Small intestine (tissue), 16 donors: ENCODE results near the gene PSMD3. TPM values are rescaled to one million over a fixed set of nuclear protein-coding genes. Genes with fewer than 3 reads are reported as not detected.

Source experiments
- DNase-seq, 2 donors: peaks; one replicate each; pipeline versions ENCODE4 v3.0.0 to v3.0.0-alpha.2; 2013
- FAIRE-seq: peaks from 2 replicates; lab custom pipeline; 2012; peaks lifted over from hg19 to GRCh38; lab: Jason Lieb, UNC
- H3K27ac ChIP-seq, 3 donors: one replicate each; pipeline ENCODE4 v1.5.1; 2013; ENCODE audit warnings: low read length in 2 of 3, mild to moderate bottlenecking in 2 of 3, control low read depth in 1 of 3, inconsistent platforms in 1 of 3, low read depth in 1 of 3, moderate library complexity in 1 of 3
- H3K27me3 ChIP-seq, 3 donors: one replicate each; pipeline ENCODE4 v1.6.1; 2013; ENCODE audit warnings: low read length in 3 of 3, inconsistent platforms in 1 of 3; ENCODE audit not compliant: control insufficient read depth in 3 of 3, insufficient read depth in 3 of 3
- H3K36me3 ChIP-seq, 3 donors: one replicate each; pipeline ENCODE4 v1.6.1; 2013; ENCODE audit warnings: low read length in 3 of 3, inconsistent platforms in 1 of 3, low read depth in 1 of 3, mild to moderate bottlenecking in 1 of 3, moderate library complexity in 1 of 3; ENCODE audit not compliant: control insufficient read depth in 3 of 3, insufficient read depth in 2 of 3
- H3K4me1 ChIP-seq, 3 donors: one replicate each; pipeline ENCODE4 v1.6.1; 2013; ENCODE audit warnings: low read length in 2 of 3, inconsistent platforms in 1 of 3, low read depth in 1 of 3, mild to moderate bottlenecking in 1 of 3, moderate library complexity in 1 of 3; ENCODE audit not compliant: control insufficient read depth in 3 of 3, insufficient read depth in 2 of 3
- H3K4me3 ChIP-seq, 3 donors: one replicate each; pipeline ENCODE4 v1.5.1; 2013; ENCODE audit warnings: low read length in 3 of 3, control low read depth in 1 of 3, inconsistent platforms in 1 of 3, low read depth in 1 of 3, mild to moderate bottlenecking in 1 of 3, moderate library complexity in 1 of 3
- H3K9me3 ChIP-seq, 2 donors: one replicate each; pipeline ENCODE4 v1.6.1; 2013; ENCODE audit warnings: low read depth in 1 of 2, low read length in 1 of 2; ENCODE audit not compliant: control insufficient read depth in 2 of 2, insufficient read depth in 1 of 2
- WGBS, 3 donors: extraction: QIAGEN DNeasy Blood & Tissue Kit; methylation state at CpG; one replicate each; pipeline ENCODE4 v1.1.7; 2013; 5-methylcytosine and 5-hydroxymethylcytosine counted together
- long read RNA-seq, 10 donors: transcript quantifications; one replicate each; lab custom pipeline, GENCODE V29; 2026
- polyA plus RNA-seq, 4 donors: library from polyadenylated mRNA; stranded (reverse) in 3 of 4; unstranded in 1 of 4; fragments of 200-250 nt in 3 of 4; fragments of 120-200 nt in 1 of 4; gene quantifications; one replicate each; pipeline versions ENCODE4 v1.2.1 to v1.2.3, GENCODE V29; 2013
- donor health status: healthy with polysubstance abuse.
- donor health status: control.
- donor health status: control.
- donor health status: Bipolar disorder and iron deficiency.
- donor health status: healthy.

PSMD3 gene
- 10 to 100 TPM; 43.6 to 93.6 (median 62.3) TPM for polyA plus RNA-seq
- long read RNA-seq, donor 1: 0 reads
- long read RNA-seq, donor 2, transcript PSMD3-201 (12 exons, 2,158 nt): major isoform, 6 of 8 reads
- long read RNA-seq, donor 2, partial matches to known transcripts: 0 of 8 reads
- long read RNA-seq, donor 2, other reads (novel, unspliced or antisense): 0 of 8 reads
- long read RNA-seq, donor 3, transcript PSMD3-201 (12 exons, 2,158 nt): major isoform, 8 of 13 reads
- long read RNA-seq, donor 3, partial matches to known transcripts: 5 of 13 reads
- long read RNA-seq, donor 3, other reads (novel, unspliced or antisense): 0 of 13 reads
- long read RNA-seq, donor 4, partial matches to known transcripts: 0 of 1 reads
- long read RNA-seq, donor 4, other reads (novel, unspliced or antisense): 0 of 1 reads
- long read RNA-seq, donor 5, partial matches to known transcripts: 12 of 14 reads
- long read RNA-seq, donor 5, other reads (novel, unspliced or antisense): 0 of 14 reads
- long read RNA-seq, donor 6, transcript PSMD3-201 (12 exons, 2,158 nt): major isoform, 14 of 19 reads
- long read RNA-seq, donor 6, partial matches to known transcripts: 5 of 19 reads
- long read RNA-seq, donor 6, other reads (novel, unspliced or antisense): 0 of 19 reads
- long read RNA-seq, donor 7, transcript PSMD3-201 (12 exons, 2,158 nt): major isoform, 32 of 51 reads
- long read RNA-seq, donor 7, partial matches to known transcripts: 18 of 51 reads
- long read RNA-seq, donor 7, other reads (novel, unspliced or antisense): 0 of 51 reads
- long read RNA-seq, donor 8: 0 reads
- long read RNA-seq, donor 9, transcript PSMD3-201 (12 exons, 2,158 nt): major isoform, 6 of 8 reads
- long read RNA-seq, donor 9, partial matches to known transcripts: 0 of 8 reads
- long read RNA-seq, donor 9, other reads (novel, unspliced or antisense): 0 of 8 reads
- long read RNA-seq, donor 10, transcript PSMD3-201 (12 exons, 2,158 nt): major isoform, 15 of 20 reads
- long read RNA-seq, donor 10, partial matches to known transcripts: 5 of 20 reads
- long read RNA-seq, donor 10, other reads (novel, unspliced or antisense): 0 of 20 reads

- Histone ChIP-seq H3K27me3 (peaks cover 0 to 4% (median 0%) of the 10 kb centered on the region in 3 donors), H3K4me1 (peaks cover 0 to 8% (median 8%) of the 10 kb centered on the region in 3 donors), H3K4me3 (peak within 1 kb of the TSS; percentile 87 to 94 (median 93)), H3K27ac (peak within 1 kb of the TSS; percentile 74 to 96 (median 91)), H3K9me3 (no peaks in the 10 kb centered on the region), H3K36me3 (peaks cover 6 to 22% (median 10%) of the 10 kb centered on the region in 3 donors)
- DNase-seq (peak; percentile 100), FAIRE-seq (no peak)
- WGBS, 3 donors: 0 to 1% (median 0%) methylated on average over 77 to 84 of the region's 84 CpGs
These were observed at the start of gene PSMD3 for GRCh38 chr17:39980351-39981206. PSMD3 (plus strand) TSS chr17:39980807; CDS start chr17:39980971, 164 bp downstream.

DNA sequence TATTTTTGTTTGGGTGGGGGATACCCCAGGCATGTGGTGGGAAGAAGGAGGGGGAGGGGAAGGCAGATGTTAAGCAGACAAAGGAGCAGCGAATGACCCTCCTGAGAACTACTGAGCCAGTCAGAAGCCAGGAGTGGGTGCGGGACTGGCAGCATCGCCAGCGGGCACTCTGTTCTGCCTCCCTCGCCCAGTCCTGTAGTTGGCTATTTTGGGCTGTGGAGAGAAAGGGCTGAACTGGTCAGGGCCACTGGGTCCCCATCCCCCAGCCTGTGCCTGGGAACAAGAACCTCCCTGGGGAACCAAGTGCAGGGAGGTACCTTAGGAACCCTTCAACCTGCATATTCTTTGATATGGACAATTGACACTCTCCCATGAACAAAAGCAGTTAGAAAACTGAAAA is 46.7 kb upstream of the PSMD3 start:
- Histone ChIP-seq H3K4me3 (no peak overlapping the region), H3K36me3 (peaks cover 0 to 2% (median 0%) of the 10 kb centered on the region in 3 donors), H3K27ac (no peak overlapping the region), H3K4me1 (peaks cover 0 to 2% (median 0%) of the 10 kb centered on the region in 3 donors), H3K9me3 (no peaks in the 10 kb centered on the region), H3K27me3 (no peaks in the 10 kb centered on the region)
- WGBS, 3 donors: 85 to 95% (median 87%) methylated on average over 5 of the region's 5 CpGs
- DNase-seq (no peak), FAIRE-seq (no peak)

DNA sequence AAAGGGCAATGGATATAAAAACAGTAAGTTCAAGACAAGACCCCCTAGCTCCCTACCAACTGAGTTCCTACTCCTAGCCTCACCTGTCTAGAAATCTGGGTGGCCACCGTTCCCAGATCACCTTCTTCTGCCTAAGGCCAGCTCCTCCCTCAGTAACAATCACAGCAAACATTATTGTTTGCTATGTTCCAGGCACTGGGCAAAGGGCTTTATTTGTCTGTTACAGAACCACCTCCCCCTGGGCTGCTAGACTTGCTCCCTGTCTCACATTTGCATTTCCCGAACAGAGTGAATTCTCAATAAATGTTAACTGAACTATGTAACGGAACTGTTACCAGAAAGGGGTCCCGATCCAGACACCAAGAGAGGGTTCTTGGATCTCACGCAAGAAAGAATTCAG is 46.3 kb upstream of the PSMD3 start:
- Histone ChIP-seq H3K4me3 (no peak overlapping the region), H3K27me3 (no peaks in the 10 kb centered on the region), H3K36me3 (peaks cover 0 to 2% (median 0%) of the 10 kb centered on the region in 3 donors), H3K27ac (no peak overlapping the region), H3K9me3 (no peaks in the 10 kb centered on the region), H3K4me1 (no peaks in the 10 kb centered on the region)
- WGBS, 3 donors: 65 to 83% (median 73%) methylated on average over 5 of the region's 5 CpGs
- no peak for DNase-seq
- FAIRE-seq: no peak

DNA sequence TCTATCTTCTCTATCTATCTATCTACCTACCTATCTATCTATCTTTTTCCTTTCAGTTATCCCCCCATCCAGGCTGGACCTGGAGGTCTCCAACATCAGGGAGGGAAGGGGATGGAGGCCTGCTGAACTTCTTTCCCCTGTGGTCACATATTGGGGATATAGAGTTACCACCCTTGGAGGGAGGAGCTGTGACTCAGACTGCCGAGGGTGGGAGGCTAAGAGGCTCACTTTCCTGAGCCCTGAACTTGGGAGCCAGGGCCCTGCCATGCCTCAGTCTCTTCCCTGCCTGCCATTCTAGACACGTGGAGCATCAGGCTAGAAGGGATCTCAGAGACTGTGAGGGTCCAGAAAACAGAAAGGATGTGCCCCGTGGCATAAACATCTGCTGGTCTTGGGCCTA is 44.7 kb upstream of the PSMD3 start:
- Histone ChIP-seq H3K27ac (no peak overlapping the region), H3K9me3 (no peaks in the 10 kb centered on the region), H3K4me3 (no peak overlapping the region), H3K36me3 (peaks cover 0 to 2% (median 0%) of the 10 kb centered on the region in 3 donors), H3K27me3 (no peaks in the 10 kb centered on the region), H3K4me1 (no peaks in the 10 kb centered on the region)
- 69 to 75% (median 74%) methylated on average over 3 of the region's 3 CpGs for WGBS, 3 donors
- DNase-seq (no peak), FAIRE-seq (no peak)

DNA sequence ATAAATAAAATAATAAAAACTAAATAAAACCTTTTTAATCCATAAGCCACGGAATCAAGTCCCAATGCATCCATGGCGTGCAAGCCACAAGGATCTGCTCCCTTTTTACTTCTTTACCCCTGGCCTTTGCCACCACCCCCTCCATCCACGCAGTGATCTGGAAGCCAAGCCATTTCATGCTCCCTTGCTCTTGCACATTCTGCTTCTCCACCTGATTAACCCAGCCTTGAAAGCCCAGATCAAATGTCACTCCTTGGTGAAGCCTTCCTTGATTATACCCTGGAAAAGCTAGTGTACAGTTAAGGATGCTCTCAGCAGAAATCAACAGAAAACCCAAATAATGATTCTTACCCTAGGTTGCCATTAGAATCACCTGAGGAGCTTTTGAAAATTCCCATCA is 43.2 kb upstream of the PSMD3 start:
- Histone ChIP-seq H3K9me3 (no peaks in the 10 kb centered on the region), H3K27ac (no peak overlapping the region), H3K27me3 (no peaks in the 10 kb centered on the region), H3K4me3 (no peak overlapping the region), H3K36me3 (peaks cover 0 to 2% (median 0%) of the 10 kb centered on the region in 3 donors), H3K4me1 (no peaks in the 10 kb centered on the region)
- no peak for DNase-seq
- 95 to 97% (median 95%) methylated on average over 3 of the region's 3 CpGs for WGBS, 3 donors
- no peak for FAIRE-seq

DNA sequence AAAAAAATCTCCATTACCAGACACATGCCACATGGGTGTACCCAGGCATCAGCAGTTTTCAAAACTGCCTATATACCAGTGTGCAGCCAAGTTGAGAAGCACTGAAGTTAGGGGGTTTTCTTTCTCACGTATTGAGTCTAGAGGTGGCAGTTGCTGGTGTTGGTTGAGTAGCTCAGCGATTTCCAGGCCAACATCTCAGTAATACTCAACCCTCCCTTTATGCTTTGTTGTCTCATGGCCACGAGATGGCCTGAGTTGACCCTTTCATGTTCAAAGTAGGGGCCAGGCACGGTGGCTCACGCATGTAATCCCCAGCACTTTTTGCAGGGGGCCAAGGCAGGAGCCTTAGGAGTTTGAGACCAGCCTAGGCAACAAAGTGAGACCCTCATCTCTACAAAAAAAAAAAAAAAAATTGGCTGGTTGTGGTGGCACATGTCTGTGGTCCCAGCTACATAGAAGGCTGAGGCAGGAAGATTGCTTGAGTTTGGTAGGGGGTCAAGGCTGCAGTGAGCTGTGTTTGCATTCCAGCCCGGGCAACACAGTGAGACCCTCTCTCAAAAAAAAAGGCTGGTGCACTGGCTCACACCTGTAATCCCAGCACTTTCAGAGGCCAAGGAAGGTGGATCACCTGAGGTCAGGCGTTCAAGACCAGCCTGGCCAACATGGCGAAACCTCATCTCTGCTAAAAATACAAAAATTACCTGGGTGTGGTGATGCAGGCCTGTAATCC is 42.3 kb upstream of the PSMD3 start:
- no peak for FAIRE-seq
- 76 to 80% (median 78%) methylated on average over 8 of the region's 8 CpGs for WGBS, 3 donors

DNA sequence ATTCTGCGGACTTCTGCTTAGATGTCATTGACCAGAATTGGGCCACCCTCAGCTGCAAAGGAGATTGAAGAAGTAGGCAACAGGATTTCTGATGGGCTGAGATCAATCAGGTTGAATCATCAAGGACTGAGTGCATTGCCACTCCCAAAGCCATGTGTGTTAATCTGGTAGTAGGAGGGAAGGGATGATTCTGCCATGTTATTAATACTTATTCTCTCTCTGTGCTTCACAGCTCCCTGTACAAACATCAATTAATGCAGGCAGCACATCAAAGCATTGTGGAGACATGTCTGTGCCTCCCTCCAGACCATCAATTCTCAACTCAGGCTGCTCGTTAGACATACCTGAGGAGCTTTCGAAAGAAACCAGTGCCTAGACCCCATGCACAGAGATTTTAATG is 41.5 kb upstream of the PSMD3 start:
- FAIRE-seq (no peak), DNase-seq (no peak)
- H3K27me3 ChIP-seq: no peaks in the 10 kb centered on the region
- H3K27ac ChIP-seq: no peak overlapping the region
- no peaks in the 10 kb centered on the region for H3K9me3 ChIP-seq
- H3K4me1 ChIP-seq: no peaks in the 10 kb centered on the region
- peaks cover 0 to 2% (median 0%) of the 10 kb centered on the region in 3 donors for H3K36me3 ChIP-seq
- no peak overlapping the region for H3K4me3 ChIP-seq
- WGBS, 3 donors: 84 to 93% (median 90%) methylated on average over 3 of the region's 3 CpGs

More for the DNA sequence above, 42.3 kb upstream of the PSMD3 start:
- H3K9me3 ChIP-seq: no peaks in the 10 kb centered on the region
- no peak overlapping the region for H3K4me3 ChIP-seq
- no peak overlapping the region for H3K27ac ChIP-seq
- no peak for DNase-seq
- H3K27me3 ChIP-seq: no peaks in the 10 kb centered on the region
- H3K36me3 ChIP-seq: peaks cover 0 to 2% (median 0%) of the 10 kb centered on the region in 3 donors
- H3K4me1 ChIP-seq: no peaks in the 10 kb centered on the region
